ENCODE measurements around the gene TLCD2.

DNA sequence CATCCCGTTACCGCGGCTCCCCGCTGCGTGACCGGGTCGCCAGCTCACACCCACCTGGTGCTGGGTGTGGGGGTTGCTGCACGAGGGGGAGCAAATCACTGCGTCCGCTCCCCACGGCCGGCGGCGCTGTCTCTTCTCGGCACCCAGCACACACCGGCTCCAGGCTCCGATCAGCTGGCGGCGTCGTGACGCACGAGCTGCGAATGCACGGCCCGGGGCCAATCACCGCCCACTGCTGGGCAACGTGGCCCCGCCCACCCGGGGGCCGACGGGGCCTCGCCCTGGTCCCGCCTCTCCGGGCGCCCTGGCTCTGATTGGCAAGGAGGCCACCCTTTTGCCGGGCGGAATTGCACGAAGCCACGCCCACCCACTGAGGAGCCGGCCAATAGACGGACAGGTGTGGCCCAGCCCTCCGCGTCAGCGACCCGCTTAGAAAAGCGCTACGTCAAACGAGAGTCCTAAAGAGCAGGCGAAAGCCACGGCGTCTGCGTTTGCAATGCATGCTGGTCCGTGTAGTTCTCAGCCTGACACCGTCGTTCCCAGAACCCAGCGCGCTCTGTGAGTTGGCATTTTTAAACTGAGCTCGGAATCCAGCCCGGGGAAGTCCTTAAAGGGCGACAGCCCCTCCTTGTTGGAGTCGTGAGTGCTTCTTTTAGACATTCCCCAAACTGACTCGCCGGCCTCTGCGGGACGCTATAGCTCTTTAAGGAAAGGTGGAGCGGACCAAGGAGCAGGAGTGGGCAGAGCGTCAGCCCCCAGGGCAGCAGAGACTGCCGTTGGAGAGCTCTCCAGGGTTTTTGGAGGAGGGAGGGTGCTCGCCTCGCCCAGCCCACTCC lies 6.1 kb upstream of the TLCD2 start:
- TF ChIP-seq, protein P1, sequence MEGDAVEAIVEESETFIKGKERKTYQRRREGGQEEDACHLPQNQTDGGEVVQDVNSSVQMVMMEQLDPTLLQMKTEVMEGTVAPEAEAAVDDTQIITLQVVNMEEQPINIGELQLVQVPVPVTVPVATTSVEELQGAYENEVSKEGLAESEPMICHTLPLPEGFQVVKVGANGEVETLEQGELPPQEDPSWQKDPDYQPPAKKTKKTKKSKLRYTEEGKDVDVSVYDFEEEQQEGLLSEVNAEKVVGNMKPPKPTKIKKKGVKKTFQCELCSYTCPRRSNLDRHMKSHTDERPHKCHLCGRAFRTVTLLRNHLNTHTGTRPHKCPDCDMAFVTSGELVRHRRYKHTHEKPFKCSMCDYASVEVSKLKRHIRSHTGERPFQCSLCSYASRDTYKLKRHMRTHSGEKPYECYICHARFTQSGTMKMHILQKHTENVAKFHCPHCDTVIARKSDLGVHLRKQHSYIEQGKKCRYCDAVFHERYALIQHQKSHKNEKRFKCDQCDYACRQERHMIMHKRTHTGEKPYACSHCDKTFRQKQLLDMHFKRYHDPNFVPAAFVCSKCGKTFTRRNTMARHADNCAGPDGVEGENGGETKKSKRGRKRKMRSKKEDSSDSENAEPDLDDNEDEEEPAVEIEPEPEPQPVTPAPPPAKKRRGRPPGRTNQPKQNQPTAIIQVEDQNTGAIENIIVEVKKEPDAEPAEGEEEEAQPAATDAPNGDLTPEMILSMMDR (IDR thresholded peaks at IDR 0.05), result peak in 2 of 12 donors; percentile 5 to 28
- peak; percentile 99 to 100 for TF ChIP-seq POLR2A (IDR thresholded peaks at IDR 0.05)

Data from heart left ventricle (tissue), 13 donors.